Esophagus squamous epithelium (tissue), 5 donors: ENCODE data around the gene KHSRP. TPM values are rescaled to one million over a fixed set of nuclear protein-coding genes. Genes with fewer than 3 reads are reported as not detected.

Experiments
- DNase-seq: peaks from one replicate; lab custom pipeline; 2025; lab: John Stamatoyannopoulos, UW
- H3K27ac ChIP-seq, 4 donors: fragments of 200-600 bp; sonication (generic); one replicate each; pipeline ENCODE4 v1.5.1; 2016 to 2019; ENCODE audit warnings: mild to moderate bottlenecking in 1 of 4
- H3K27me3 ChIP-seq, 4 donors: fragments of 200-600 bp; sonication (generic); 1 replicate in 3 of 4; 2 replicates in 1 of 4; pipeline versions ENCODE4 v1.5.1 to v1.6.0; 2017 to 2021; ENCODE audit warnings: antibody characterized with exemption in 1 of 4
- H3K36me3 ChIP-seq, 3 donors: fragments of 200-600 bp; sonication (generic); one replicate each; pipeline ENCODE4 v1.5.1; 2016 to 2019
- H3K4me1 ChIP-seq, 3 donors: fragments of 200-600 bp; sonication (generic); one replicate each; pipeline ENCODE4 v1.5.1; 2017 to 2019
- H3K4me3 ChIP-seq, 4 donors: fragments of 200-600 bp; sonication (generic); 1 replicate in 3 of 4; 2 replicates in 1 of 4; pipeline ENCODE4 v1.5.1; 2016 to 2019; ENCODE audit warnings: mild to moderate bottlenecking in 2 of 4, moderate library complexity in 1 of 4
- H3K9me3 ChIP-seq, 3 donors: fragments of 200-600 bp; sonication (generic); one replicate each; pipeline ENCODE4 v1.5.1; 2016 to 2019
- CTCF ChIP-seq, 6 experiments: fragments of 450-650 bp in 4 of 6; fragments of 200-600 bp in 2 of 6; sonication (generic) in 2 of 6; IDR thresholded peaks; one replicate each; pipeline ENCODE4 v1.5.1; 2016 to 2019; ENCODE audit warnings: antibody characterized with exemption in 6 of 6, mild to moderate bottlenecking in 4 of 6, moderate library complexity in 4 of 6
- POLR2A ChIP-seq, 4 donors: fragments of 450-650 bp; IDR thresholded peaks; one replicate each; pipeline ENCODE4 v1.6.1; 2017; ENCODE audit warnings: antibody characterized with exemption in 4 of 4, mild to moderate bottlenecking in 4 of 4, moderate library complexity in 3 of 4
- WGBS, 2 donors: methylation state at CpG; one replicate each; pipeline ENCODE4 v1.1.5; 2018; 5-methylcytosine and 5-hydroxymethylcytosine counted together
- intact Hi-C: fragments of 100-400 bp; cut with DNase I; formaldehyde crosslinking; loops from one replicate; pipeline ENCODE4 v1.15.0; 2022
- small RNA-seq, 4 donors: library from RNA; depleted of rRNA; stranded (forward); fragments of <200 nt; gene quantifications; one replicate each; pipeline ENCODE3, GENCODE V24; 2016
- total RNA-seq, 4 donors: library from RNA; depleted of rRNA; stranded (reverse); fragments of >200 nt; gene quantifications; one replicate each; pipeline ENCODE4 v1.1.0, GENCODE V29; 2016
- donor health status: DM: yes; HTN: yes; CAD: no.

KHSRP gene
- total RNA-seq, 4 donors from 2014 or later, result 111 to 158 (median 125) TPM

- Histone ChIP-seq H3K27ac (peak overlapping the region; percentile 96 to 100 (median 98)), H3K27me3 (no peaks in the 10 kb centered on the region), H3K36me3 (peaks cover 0 to 34% (median 3%) of the 10 kb centered on the region in 3 donors), H3K9me3 (no peaks in the 10 kb centered on the region), H3K4me3 (peak overlapping the region; percentile 75 to 100 (median 94)), H3K4me1 (peaks cover 8 to 42% (median 13%) of the 10 kb centered on the region in 3 donors)
- WGBS, 2 donors, result 0 to 3% methylated on average over 12 to 23 of the region's 53 CpGs
- TF ChIP-seq CTCF (IDR thresholded peaks at IDR 0.05) (no peak), POLR2A (IDR thresholded peaks at IDR 0.05) (no peak)
- DNase-seq, result peak; percentile 91
- intact Hi-C loops, result no loop called here
These were observed 51.4 kb downstream of the KHSRP start for GRCh38 chr19:6373096-6373812.

GRCh38 chr19:6372594-6373095 lies 52.0 kb downstream of the KHSRP start, which contains the start of gene ALKBH7:
Gene ALKBH7 (plus strand): TSS chr19:6372794. CDS start chr19:6372821, 27 bp downstream.
- 9% methylated on average over 4 of the region's 47 CpGs; no CpG with 5 or more reads in 1 of the 2 donors for WGBS, 2 donors
- Histone ChIP-seq H3K36me3 (peaks cover 0 to 37% (median 9%) of the 10 kb centered on the region in 3 donors), H3K27ac (peak within 1 kb of the TSS; percentile 96 to 100 (median 98)), H3K4me1 (peaks cover 8 to 36% (median 13%) of the 10 kb centered on the region in 3 donors), H3K4me3 (peak within 1 kb of the TSS; percentile 75 to 100 (median 94)), H3K9me3 (no peaks in the 10 kb centered on the region), H3K27me3 (no peaks in the 10 kb centered on the region)
- TF ChIP-seq POLR2A (IDR thresholded peaks at IDR 0.05) (peak in 2 of 4 donors; percentile 49 to 62), CTCF (IDR thresholded peaks at IDR 0.05) (no peak)
- intact Hi-C loops, result no loop called here
- DNase-seq, result peak; percentile 95

GRCh38 chr19:6364353-6364752 lies 60.3 kb downstream of the KHSRP start:
- no peak for TF ChIP-seq POLR2A (IDR thresholded peaks at IDR 0.05)
- TF ChIP-seq CTCF (IDR thresholded peaks at IDR 0.05), result no peak
- DNase-seq, result no peak
- peaks cover 15 to 62% (median 43%) of the 10 kb centered on the region in 3 donors for H3K36me3 ChIP-seq
- no peaks in the 10 kb centered on the region for H3K27me3 ChIP-seq
- WGBS, 2 donors, result 95 to 98% methylated on average over 16 to 18 of the region's 21 CpGs
- H3K27ac ChIP-seq, result no peak overlapping the region
- H3K9me3 ChIP-seq, result no peaks in the 10 kb centered on the region
- H3K4me3 ChIP-seq, result no peak overlapping the region
- intact Hi-C loops, result no loop called here
- peaks cover 8 to 21% (median 9%) of the 10 kb centered on the region in 3 donors for H3K4me1 ChIP-seq

Small RNA genes within 50 kb of the gene (small RNA-seq; reads per million reads assigned to genes)
- 0 reads per million in 4 donors for gene MIR6790
- 0 reads per million in 4 donors for gene MIR6885

Other genes with a start within 250 kb of the KHSRP start
- 10 to 100 TPM; 10.3 to 20.1 (median 12.7) TPM for gene MLLT1, start 144.8 kb downstream of the KHSRP start, total RNA-seq
- 1 to 10 TPM in 3 of 4 donors, under 1 TPM in 1; 0.53 to 8.1 (median 1.4) TPM for gene ACER1, start 91.2 kb downstream of the KHSRP start, total RNA-seq
- gene CLPP, start 63.3 kb downstream of the KHSRP start, total RNA-seq, result 10 to 100 TPM; 70.7 to 75.9 (median 72.3) TPM
- 10 to 100 TPM; 34.0 to 85.3 (median 50.4) TPM for gene ALKBH7, start 52.0 kb downstream of the KHSRP start, total RNA-seq
- 1 to 10 TPM in 2 of 4 donors, under 1 TPM in 2; 0.76 to 1.3 (median 1.0) TPM for gene PSPN, start 48.9 kb downstream of the KHSRP start, total RNA-seq
- 10 to 100 TPM; 28.0 to 51.3 (median 43.5) TPM for gene GTF2F1, start 31.6 kb downstream of the KHSRP start, total RNA-seq
- gene SLC25A41, start 9.0 kb upstream of the KHSRP start, total RNA-seq, result under 1 TPM in 1 of 4 donors, not detected in 3; 0.38 TPM
- 10 to 100 TPM; 41.5 to 95.9 (median 64.0) TPM for gene SLC25A23, start 35.0 kb upstream of the KHSRP start, total RNA-seq
- 10 to 100 TPM; 42.9 to 61.9 (median 56.2) TPM for gene CRB3, start 39.5 kb upstream of the KHSRP start, total RNA-seq
- gene DENND1C, start 57.0 kb upstream of the KHSRP start, total RNA-seq, result 1 to 10 TPM in 2 of 4 donors, under 1 TPM in 2; 0.62 to 4.2 (median 1.2) TPM
- 1 to 10 TPM in 1 of 4 donors, not detected in 3; 7.8 TPM for gene TUBB4A, start 77.5 kb upstream of the KHSRP start, total RNA-seq
- gene TNFSF9, start 106.2 kb upstream of the KHSRP start, total RNA-seq, result 10 to 100 TPM in 3 of 4 donors, 1 to 10 TPM in 1; 6.3 to 21.6 (median 17.8) TPM
- gene CD70, start 166.3 kb upstream of the KHSRP start, total RNA-seq, result 1 to 10 TPM in 1 of 4 donors, not detected in 3; 4.0 TPM
- gene TNFSF14, start 245.3 kb upstream of the KHSRP start, total RNA-seq, result 1 to 10 TPM in 2 of 4 donors, under 1 TPM in 2; 0.09 to 1.3 (median 0.86) TPM